NK-92 (cell line): ENCODE results near the gene PROCR.
"Not testable (repeated sequence)": the region's sequence is repeated elsewhere in the genome, so short reads cannot be mapped to it uniquely, and the experiment has no call there.

Source experiments
- DNase-seq: peaks from one replicate; lab custom pipeline; 2025; ENCODE audit not compliant: unreplicated experiment; lab: John Stamatoyannopoulos, UW

Gene PROCR

DNA sequence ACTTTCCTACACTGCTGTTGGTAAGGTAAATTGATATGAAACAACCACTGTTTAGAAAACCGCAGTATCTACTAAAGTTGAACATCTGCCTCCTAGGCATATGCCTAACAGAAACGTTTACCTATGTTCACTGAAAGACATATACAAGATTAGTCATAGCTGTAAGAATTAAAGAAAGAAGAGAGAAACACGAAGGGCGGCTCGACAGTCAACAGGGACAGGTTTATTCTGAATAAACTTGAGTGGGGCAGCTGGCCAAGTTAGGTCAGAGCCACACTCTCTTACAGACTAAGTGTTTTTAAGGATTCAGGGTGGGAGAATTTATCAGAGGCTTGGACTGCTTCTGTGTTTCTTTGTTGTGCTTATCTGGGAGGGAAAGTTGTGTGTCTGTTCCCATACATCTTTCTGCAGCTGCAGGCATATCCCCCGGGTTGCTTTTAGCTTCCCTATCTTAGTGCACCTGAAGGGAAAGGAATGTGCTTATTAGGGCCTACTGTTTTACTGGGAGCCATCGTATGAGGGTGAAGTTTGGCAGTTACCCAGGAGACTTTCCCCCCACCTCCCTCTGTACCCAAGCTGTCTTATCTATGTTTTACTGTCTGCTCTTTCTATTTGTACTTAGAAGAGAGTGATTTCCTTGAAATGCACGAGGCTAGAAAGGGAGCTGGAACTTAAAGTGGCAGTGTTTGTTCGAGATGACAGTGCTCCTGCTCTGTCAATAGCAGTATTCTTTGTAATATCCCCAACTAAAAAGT is 20.4 kb downstream of the PROCR start:
- DNase-seq: no peak

DNA sequence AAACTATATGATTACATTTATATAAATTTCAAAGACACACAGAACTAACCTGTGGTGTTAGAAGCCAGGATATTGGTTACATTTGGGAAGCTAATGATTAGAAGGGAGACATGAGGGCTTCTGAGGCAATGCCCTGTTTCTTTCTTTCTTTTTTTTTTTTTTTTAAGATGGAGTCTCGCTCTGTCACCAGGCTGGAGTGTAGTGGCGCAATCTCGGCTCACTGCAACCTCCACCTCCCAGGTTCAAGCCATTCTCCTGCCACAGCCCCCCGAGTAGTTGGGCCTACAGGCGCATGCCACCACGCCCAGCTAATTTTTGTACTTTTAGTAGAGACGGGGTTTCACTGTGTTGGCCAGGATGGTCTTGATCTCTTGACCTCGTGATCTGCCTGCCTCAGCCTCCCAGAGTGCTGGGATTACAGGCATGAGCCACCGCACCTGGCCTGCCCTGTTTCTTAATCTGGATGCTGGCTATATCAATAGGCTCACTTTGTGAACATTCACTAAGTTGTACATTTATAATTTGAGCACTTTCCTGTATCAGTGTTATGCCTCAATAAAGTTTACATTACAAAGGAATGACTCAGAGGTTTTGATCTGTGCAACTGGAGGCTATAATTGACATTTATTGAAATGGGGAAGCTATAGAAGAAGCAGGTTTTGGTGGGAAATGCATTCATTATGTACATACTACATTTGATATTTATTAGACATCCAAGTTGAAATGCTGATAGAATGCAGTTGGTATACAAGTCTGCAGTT is 21.3 kb downstream of the PROCR start:
- not testable (repeated sequence) for DNase-seq

GRCh38 chr20:35196313-35196712 is 24.4 kb downstream of the PROCR start:
- no peak for DNase-seq

DNA sequence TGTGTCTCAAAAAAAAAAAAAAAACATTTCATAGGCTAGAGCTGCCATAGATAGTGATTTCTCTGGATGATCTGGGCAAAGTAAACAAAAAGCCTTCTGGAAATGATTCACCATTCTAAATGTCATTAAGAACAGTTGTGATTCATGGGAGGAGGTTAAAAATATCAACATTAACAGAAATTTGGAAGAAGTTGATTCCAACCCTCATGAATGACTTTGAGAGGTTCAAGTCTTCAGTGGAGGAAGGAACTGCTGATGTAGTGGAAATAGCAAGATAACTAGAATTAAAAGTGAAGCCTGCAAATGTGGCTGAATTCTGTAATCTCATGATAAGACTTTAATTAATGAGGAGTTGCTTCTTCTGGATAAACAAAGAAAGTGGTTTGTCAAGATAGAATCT is 27.9 kb downstream of the PROCR start:
- DNase-seq: no peak

DNA sequence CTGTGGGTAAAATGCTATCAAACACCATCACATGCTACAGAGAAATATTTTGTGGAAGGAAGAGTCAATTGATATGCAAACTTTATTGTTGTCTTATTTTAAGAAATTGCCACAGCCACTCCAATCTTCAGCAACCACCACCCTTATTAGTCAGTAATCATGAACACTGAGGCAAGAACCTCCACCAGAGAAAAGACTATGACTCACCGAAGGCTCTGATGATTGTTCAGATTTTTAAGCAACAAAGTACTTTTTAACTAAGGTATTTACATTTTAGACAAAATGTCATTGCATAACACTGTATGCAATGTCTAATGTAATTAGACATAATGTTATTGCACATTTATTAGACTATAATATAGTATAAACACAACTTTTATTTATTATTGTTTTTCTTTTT is 28.4 kb downstream of the PROCR start:
- DNase-seq: no peak

- not testable (repeated sequence) for DNase-seq
These were observed 29.6 kb downstream of the PROCR start for GRCh38 chr20:35201467-35201866.

GRCh38 chr20:35206802-35207201 is 34.9 kb downstream of the PROCR start:
- no peak for DNase-seq

- no peak for DNase-seq
These were observed 36.2 kb downstream of the PROCR start for GRCh38 chr20:35207950-35208611.

GRCh38 chr20:35215066-35215956 is 43.4 kb downstream of the PROCR start:
- DNase-seq: no peak

GRCh38 chr20:35216541-35216940 is 44.7 kb downstream of the PROCR start:
- no peak for DNase-seq

DNA sequence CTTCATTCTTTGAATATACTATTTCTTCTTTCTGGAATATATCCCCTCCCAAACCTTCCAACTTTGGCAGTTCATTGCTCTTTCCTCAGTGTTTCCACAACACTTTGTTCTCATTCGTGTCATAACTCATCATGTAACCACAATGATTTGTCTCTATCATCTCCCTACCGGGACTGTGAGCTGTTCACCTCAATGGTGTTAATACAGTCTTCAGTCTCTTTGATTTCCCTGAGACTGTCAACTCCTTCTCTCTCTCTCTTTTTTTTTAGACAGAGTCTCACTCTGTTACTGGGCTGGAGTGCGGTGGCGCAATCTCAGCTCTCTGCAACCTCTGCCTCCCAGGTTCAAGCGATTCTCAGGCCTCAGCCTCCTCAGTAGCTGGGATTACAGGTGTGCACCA is 52.1 kb downstream of the PROCR start:
- DNase-seq: no peak

GRCh38 chr20:35224536-35224935 is 52.7 kb downstream of the PROCR start:
- no peak for DNase-seq

DNA sequence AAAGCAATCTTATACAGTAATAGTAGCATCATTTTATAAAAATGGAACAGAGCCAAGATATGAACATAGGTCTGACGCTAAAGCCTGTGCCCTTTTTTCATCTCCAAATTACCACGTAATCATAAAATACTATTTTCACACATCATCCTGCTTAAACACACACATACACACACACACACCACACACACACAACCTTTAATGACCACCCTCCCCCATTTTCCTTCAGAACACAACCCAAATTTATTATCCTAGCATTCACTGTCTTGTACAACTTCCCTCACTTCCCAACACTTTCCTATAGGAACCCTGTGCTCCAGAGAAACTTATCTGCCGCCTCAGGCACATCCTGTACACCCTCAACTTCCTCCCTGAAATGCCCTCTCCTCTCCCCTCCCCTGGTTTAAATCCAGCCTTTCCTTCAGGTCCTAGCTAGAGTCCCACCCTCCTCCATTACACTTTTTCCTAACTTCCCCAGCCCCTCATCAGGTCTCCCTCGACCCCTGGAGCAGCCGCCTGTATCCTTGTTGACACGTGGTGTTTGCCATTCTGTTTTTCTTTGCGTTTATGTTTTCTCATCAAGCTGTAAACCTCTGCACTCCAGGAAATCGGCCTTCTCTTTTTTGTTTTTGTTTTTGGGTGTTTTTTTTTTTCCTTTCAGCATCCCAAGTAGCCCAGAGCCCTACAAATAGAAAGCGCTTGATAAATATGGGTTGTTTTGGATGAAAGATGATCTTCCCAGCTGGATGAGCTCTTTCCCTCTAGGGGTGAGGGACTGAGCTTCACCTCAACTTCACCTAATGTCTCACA is 53.6 kb downstream of the PROCR start:
- DNase-seq: no peak

GRCh38 chr20:35226126-35226883 is 54.4 kb downstream of the PROCR start, which contains the start of gene MMP24:
TSS of gene MMP24 (plus strand) at chr20:35226690. CDS start at chr20:35226739, 49 bp downstream.
- DNase-seq: no peak
